ENCODE measurements around the gene NUP188. TPM values are rescaled to one million over a fixed set of nuclear protein-coding genes. Genes with fewer than 3 reads are reported as not detected.

The NUP188 gene
- 10 to 100 TPM; 44.2 to 72.5 (median 58.7) TPM for total RNA-seq
- 10 to 100 TPM; 11.0 to 16.4 (median 11.1) TPM for polyA plus RNA-seq
- long read RNA-seq, donor 1, full-length matches to known transcripts: 1 of 1 reads
- long read RNA-seq, donor 1, partial matches to known transcripts: 0 of 1 reads
- long read RNA-seq, donor 1, other reads (novel, unspliced or antisense): 0 of 1 reads
- long read RNA-seq, donor 2, full-length matches to known transcripts: 1 of 13 reads
- long read RNA-seq, donor 2, partial matches to known transcripts: 12 of 13 reads
- long read RNA-seq, donor 2, other reads (novel, unspliced or antisense): 0 of 13 reads

GRCh38 chr9:128947527-128948301 lies at the start of gene NUP188, which contains the start of gene DOLK:
TSS of gene NUP188 (plus strand) at chr9:128947699. CDS start at chr9:128947720, 21 bp downstream.
TSS of gene DOLK (minus strand) at chr9:128947603. CDS start at chr9:128947303, 300 bp downstream.
- DNase-seq: peak; percentile 99
- peaks cover 13 to 77% (median 45%) of the 10 kb centered on the region in 6 donors for H3K4me1 ChIP-seq
- H3K9me3 ChIP-seq: no peaks in the 10 kb centered on the region
- intact Hi-C loops (cut with DNase I; ENCODE audit: low total_unique reads): no loop called here
- TF ChIP-seq POLR2A (IDR thresholded peaks at IDR 0.05) (peak in 2 of 3 donors; percentile 57 to 69), POLR2AphosphoS5 (IDR thresholded peaks at IDR 0.05) (peak; percentile 98 to 99 (median 98)), CTCF (IDR thresholded peaks at IDR 0.05 in 8 of 11, conservative IDR thresholded peaks at IDR 0.05 in 3 of 11) (peak in 3 of 11 experiments; percentile 8 to 28 (median 12))
- H3K27me3 ChIP-seq (replicated peaks in 1 of 7): no peaks in the 10 kb centered on the region
- peak within 1 kb of the TSS; percentile 80 to 96 (median 93) for H3K27ac ChIP-seq
- H3K4me3 ChIP-seq: peak within 1 kb of the TSS; percentile 80 to 95 (median 89)
- 0 to 1% (median 0%) methylated on average over 30 to 86 of the region's 86 CpGs for WGBS, 5 donors
- H3K36me3 ChIP-seq: peaks cover 0 to 57% (median 9%) of the 10 kb centered on the region in 6 donors

GRCh38 chr9:128898382-128898781 lies 49.1 kb upstream of the NUP188 start:
- WGBS, 5 donors: 62 to 73% (median 63%) methylated on average over 5 of the region's 5 CpGs

GRCh38 chr9:128898845-128899565 lies 48.5 kb upstream of the NUP188 start:
- H3K27me3 ChIP-seq (replicated peaks in 1 of 7): no peaks in the 10 kb centered on the region
- intact Hi-C loops (cut with DNase I; ENCODE audit: low total_unique reads): no loop called here
- H3K9me3 ChIP-seq: no peaks in the 10 kb centered on the region
- TF ChIP-seq POLR2AphosphoS5 (IDR thresholded peaks at IDR 0.05) (peak in 1 of 3 donors; percentile 27), POLR2A (IDR thresholded peaks at IDR 0.05) (no peak)
- H3K4me3 ChIP-seq: no peak overlapping the region
- peak overlapping the region; percentile 4 to 93 (median 78) for H3K27ac ChIP-seq
- H3K36me3 ChIP-seq: peaks cover 0 to 60% (median 20%) of the 10 kb centered on the region in 6 donors
- 62 to 73% (median 70%) methylated on average over 14 to 18 of the region's 18 CpGs for WGBS, 5 donors
- no peak for DNase-seq
- H3K4me1 ChIP-seq: peaks cover 42 to 100% (median 64%) of the 10 kb centered on the region in 6 donors

More at GRCh38 chr9:128898382-128898781, 49.1 kb upstream of the NUP188 start:
- DNase-seq: no peak
- Histone ChIP-seq H3K27ac (peak overlapping the region; percentile 4 to 93 (median 78)), H3K36me3 (peaks cover 0 to 67% (median 20%) of the 10 kb centered on the region in 6 donors), H3K4me3 (no peak overlapping the region), H3K9me3 (no peaks in the 10 kb centered on the region), H3K27me3 (replicated peaks in 1 of 7) (no peaks in the 10 kb centered on the region), H3K4me1 (peaks cover 42 to 100% (median 62%) of the 10 kb centered on the region in 6 donors)
- intact Hi-C loops (cut with DNase I; ENCODE audit: low total_unique reads): no loop called here
- TF ChIP-seq POLR2A (IDR thresholded peaks at IDR 0.05) (no peak), POLR2AphosphoS5 (IDR thresholded peaks at IDR 0.05) (peak in 2 of 3 donors; percentile 15 to 52), CTCF (IDR thresholded peaks at IDR 0.05 in 8 of 11, conservative IDR thresholded peaks at IDR 0.05 in 3 of 11) (no peak)
